ENCODE measurements around the gene IL25. TPM values are rescaled to one million over a fixed set of nuclear protein-coding genes. Genes with fewer than 3 reads are reported as not detected.

Gene IL25
- total and polyA plus RNA-seq, 4 experiments from 2014 or later: not detected

Small RNA genes lying within 50 kb of the gene (microRNA-seq; reads per million reads assigned to microRNA genes)
- gene MIR208A (ENCODE audit: borderline microRNAs expressed, borderline number of aligned reads, borderline replicate concordance): not detected
- gene MIR208B (ENCODE audit: borderline microRNAs expressed, borderline number of aligned reads, borderline replicate concordance): not detected

Other genes starting within 250 kb of the IL25 start
- 1 to 10 TPM; 2.4 to 4.1 TPM for gene SLC7A8, start 189.1 kb upstream of the IL25 start, total RNA-seq
- gene SLC7A8, start 189.1 kb upstream of the IL25 start, polyA plus RNA-seq: under 1 TPM; 0.56 to 0.62 TPM
- gene RNF212B, start 134.9 kb upstream of the IL25 start, total RNA-seq: not detected
- gene RNF212B, start 134.9 kb upstream of the IL25 start, polyA plus RNA-seq: not detected
- 10 to 100 TPM; 21.0 to 21.7 TPM for gene HOMEZ, start 86.7 kb upstream of the IL25 start, total RNA-seq
- gene HOMEZ, start 86.7 kb upstream of the IL25 start, polyA plus RNA-seq: 1 to 10 TPM; 1.5 to 5.7 TPM
- 10 to 100 TPM; 82.3 to 87.3 TPM for gene PPP1R3E, start 70.0 kb upstream of the IL25 start, total RNA-seq
- 1 to 10 TPM; 1.3 to 2.9 TPM for gene PPP1R3E, start 70.0 kb upstream of the IL25 start, polyA plus RNA-seq
- gene BCL2L2, start 66.0 kb upstream of the IL25 start, total RNA-seq: 1 to 10 TPM; 2.0 to 3.6 TPM
- not detected for gene BCL2L2, start 66.0 kb upstream of the IL25 start, polyA plus RNA-seq
- gene PABPN1, start 51.4 kb upstream of the IL25 start, total RNA-seq: 100 to 1,000 TPM; 194 to 196 TPM
- gene PABPN1, start 51.4 kb upstream of the IL25 start, polyA plus RNA-seq: 100 to 1,000 TPM in 1 of 2 donors, 10 to 100 TPM in 1; 91.7 to 125 TPM
- 10 to 100 TPM; 19.8 to 21.1 TPM for gene SLC22A17, start 19.9 kb upstream of the IL25 start, total RNA-seq
- gene SLC22A17, start 19.9 kb upstream of the IL25 start, polyA plus RNA-seq: 1 to 10 TPM; 2.9 to 3.9 TPM
- not detected for gene EFS, start 7.6 kb upstream of the IL25 start, total RNA-seq
- not detected for gene EFS, start 7.6 kb upstream of the IL25 start, polyA plus RNA-seq
- gene CMTM5, start 4.2 kb downstream of the IL25 start, total RNA-seq: not detected
- not detected for gene CMTM5, start 4.2 kb downstream of the IL25 start, polyA plus RNA-seq
- not detected for gene MYH6, start 35.5 kb downstream of the IL25 start, total RNA-seq
- gene MYH6, start 35.5 kb downstream of the IL25 start, polyA plus RNA-seq: not detected
- not detected for gene MYH7, start 62.9 kb downstream of the IL25 start, total RNA-seq
- not detected for gene MYH7, start 62.9 kb downstream of the IL25 start, polyA plus RNA-seq
- gene NGDN, start 96.9 kb downstream of the IL25 start, total RNA-seq: 10 to 100 TPM; 60.7 to 63.5 TPM
- gene NGDN, start 96.9 kb downstream of the IL25 start, polyA plus RNA-seq: 10 to 100 TPM; 61.0 to 95.1 TPM
- under 1 TPM; 0.35 to 0.36 TPM for gene ZFHX2, start 179.0 kb downstream of the IL25 start, total RNA-seq
- gene ZFHX2, start 179.0 kb downstream of the IL25 start, polyA plus RNA-seq: not detected
- gene THTPA, start 183.5 kb downstream of the IL25 start, total RNA-seq: 10 to 100 TPM; 25.6 to 26.2 TPM
- 10 to 100 TPM; 10.9 to 15.5 TPM for gene THTPA, start 183.5 kb downstream of the IL25 start, polyA plus RNA-seq
- 100 to 1,000 TPM; 492 to 498 TPM for gene AP1G2, start 195.0 kb downstream of the IL25 start, total RNA-seq
- gene AP1G2, start 195.0 kb downstream of the IL25 start, polyA plus RNA-seq: 100 to 1,000 TPM in 1 of 2 donors, 10 to 100 TPM in 1; 65.7 to 108 TPM
- not detected for gene JPH4, start 206.0 kb downstream of the IL25 start, total RNA-seq
- gene JPH4, start 206.0 kb downstream of the IL25 start, polyA plus RNA-seq: under 1 TPM in 1 of 2 donors, not detected in 1; 0.08 TPM